B cell (primary cell): ENCODE data around the gene RPL41. TPM values are rescaled to one million over a fixed set of nuclear protein-coding genes. Genes with fewer than 3 reads are reported as not detected.

ENCODE experiments used
- ATAC-seq: fragments of 200-7000 bp; cut with Tn5 transposase; one replicate; pipeline ENCODE4 v1.10.0; 2021; ENCODE audit warnings: low read depth, mild to moderate bottlenecking, moderate number of reproducible peaks, moderate library complexity
- CTCF ChIA-PET: fragments of 350-600 bp; sonication (Branson Sonifier 250); formaldehyde crosslinking; loops from one replicate; lab custom pipeline; 2021; ENCODE audit warnings: antibody characterized with exemption, inconsistent platforms; lab: Charles Lee
- POLR2A ChIA-PET: fragments of 350-600 bp; sonication (Branson Sonifier 250); formaldehyde crosslinking; loops from one replicate; lab custom pipeline; 2021; ENCODE audit warnings: antibody characterized with exemption; lab: Charles Lee
- DNase-seq: peaks from one replicate; pipeline ENCODE4 v3.0.0; 2013
- H2AFZ ChIP-seq: 2 replicates; pipeline ENCODE4 v1.6.1; 2012; ENCODE audit warnings: mild to moderate bottlenecking, low read depth, low read length; ENCODE audit not compliant: insufficient read depth, poor library complexity, severe bottlenecking
- H3K27ac ChIP-seq, 2 donors: 1 replicate in 1 of 2; 2 replicates in 1 of 2; pipeline ENCODE4 v1.5.1; 2012 to 2013; ENCODE audit warnings: low read length in 2 of 2, mild to moderate bottlenecking in 2 of 2, moderate library complexity in 1 of 2
- H3K27me3 ChIP-seq, 4 experiments: fragments of 200-600 bp in 1 of 4; sonication (generic) in 1 of 4; replicated peaks in 1 of 4; 1 replicate in 2 of 4; 2 replicates in 2 of 4; pipeline versions ENCODE4 v1.6.1 to v1.7.0; 2013 to 2016; ENCODE audit warnings: low read length in 3 of 4, mild to moderate bottlenecking in 2 of 4, mixed read lengths in 1 of 4, moderate library complexity in 1 of 4; ENCODE audit not compliant: insufficient read depth in 4 of 4, control insufficient read depth in 3 of 4; ENCODE audit errors: control extremely low read depth in 1 of 4
- H3K36me3 ChIP-seq, 2 experiments: replicated peaks in 1 of 2; 1 replicate in 1 of 2; 2 replicates in 1 of 2; pipeline versions ENCODE4 v1.6.1 to v1.7.1; 2013; ENCODE audit warnings: low read length in 1 of 2; ENCODE audit not compliant: insufficient read depth in 2 of 2, control insufficient read depth in 1 of 2; ENCODE audit errors: control extremely low read depth in 1 of 2, extremely low read depth in 1 of 2
- H3K4me1 ChIP-seq, 2 donors: fragments of 200-600 bp in 1 of 2; sonication (generic) in 1 of 2; 1 replicate in 1 of 2; 2 replicates in 1 of 2; pipeline versions ENCODE4 v1.5.1 to v1.6.1; 2013 to 2017; ENCODE audit warnings: low read length in 2 of 2; ENCODE audit not compliant: control insufficient read depth in 2 of 2, insufficient read depth in 2 of 2
- H3K4me2 ChIP-seq: replicated peaks from 2 replicates; pipeline ENCODE3; 2012; ENCODE audit warnings: mild to moderate bottlenecking, low read depth, low read length; ENCODE audit not compliant: poor library complexity, severe bottlenecking
- H3K4me3 ChIP-seq, 5 experiments: fragments of 200-600 bp in 1 of 5; sonication (generic) in 1 of 5; 1 replicate in 3 of 5; 2 replicates in 2 of 5; pipeline versions ENCODE4 v1.5.1 to v1.7.0; 2011 to 2016; ENCODE audit warnings: low read length in 4 of 5, mild to moderate bottlenecking in 4 of 5, low read depth in 2 of 5, control low read depth in 1 of 5, moderate library complexity in 1 of 5; ENCODE audit not compliant: insufficient read depth in 1 of 5; ENCODE audit errors: control extremely low read depth in 1 of 5, extremely low read depth in 1 of 5
- H3K79me2 ChIP-seq: fragments of 200-600 bp; sonication (generic); one replicate; pipeline ENCODE4 v1.6.0; 2016; ENCODE audit warnings: low read length; ENCODE audit not compliant: control insufficient read depth, insufficient read depth
- H3K9ac ChIP-seq: fragments of 200-600 bp; sonication (generic); 2 replicates; pipeline ENCODE4 v1.6.1; 2017; ENCODE audit warnings: mild to moderate bottlenecking, low read length, moderate library complexity
- H3K9me3 ChIP-seq, 3 donors: one replicate each; pipeline versions ENCODE4 v1.6.1 to v1.7.1; 2013; ENCODE audit warnings: low read length in 2 of 3; ENCODE audit not compliant: control insufficient read depth in 2 of 3, insufficient read depth in 1 of 3; ENCODE audit errors: control extremely low read depth in 1 of 3
- H4K20me1 ChIP-seq: 2 replicates; pipeline ENCODE4 v1.6.0; 2012; ENCODE audit warnings: mild to moderate bottlenecking, low read length; ENCODE audit not compliant: insufficient read depth, control insufficient read depth, poor library complexity, severe bottlenecking
- H3K27ac Mint-ChIP-seq: one replicate; pipeline ENCODE4 v1.8.0; 2021; ENCODE audit warnings: mixed read lengths
- H3K27me3 Mint-ChIP-seq: one replicate; pipeline ENCODE4 v1.8.0; 2021; ENCODE audit warnings: mixed read lengths
- H3K4me1 Mint-ChIP-seq: one replicate; pipeline ENCODE4 v1.8.0; 2021; ENCODE audit warnings: mixed read lengths
- H3K4me3 Mint-ChIP-seq: one replicate; pipeline ENCODE4 v1.8.0; 2021; ENCODE audit warnings: mixed read lengths
- H3K9me3 Mint-ChIP-seq: one replicate; pipeline ENCODE4 v1.8.0; 2022; ENCODE audit warnings: mixed read lengths; ENCODE audit not compliant: insufficient read depth
- CTCF ChIP-seq: fragments of 200-600 bp; IDR thresholded peaks from one replicate; pipeline ENCODE4 v1.8.0; 2022; ENCODE audit warnings: antibody characterized with exemption, mild to moderate bottlenecking
- EZH2 ChIP-seq: IDR thresholded peaks from 2 replicates; pipeline ENCODE4 v1.6.1; 2012; ENCODE audit warnings: borderline replicate concordance, low read depth, mild to moderate bottlenecking, moderate library complexity, low read length; ENCODE audit not compliant: insufficient read depth, poor library complexity, severe bottlenecking
- WGBS: methylation state at CpG from one replicate; pipeline ENCODE4 v1.1.5; 2013; ENCODE audit warnings: missing lambda C conversion rate; ENCODE audit not compliant: insufficient coverage; 5-methylcytosine and 5-hydroxymethylcytosine counted together
- intact Hi-C: fragments of 100-400 bp; cut with micrococcal nuclease; formaldehyde crosslinking; loops from one replicate; pipeline ENCODE4 v1.10.0; 2022
- polyA plus RNA-seq: library from polyadenylated mRNA; depleted of rRNA; stranded (reverse); fragments of >200 nt; gene quantifications from 2 replicates; pipeline ENCODE4 v1.2.3, GENCODE V29; 2012
- total RNA-seq, 2 donors: library from RNA; stranded (reverse); fragments of 120-200 nt in 1 of 2; gene quantifications; 1 replicate in 1 of 2; 2 replicates in 1 of 2; pipeline versions ENCODE4 v1.2.3 to v1.2.4, GENCODE V29; 2013 to 2022

RPL41 gene
- total and polyA plus RNA-seq, 2 donors (not counting 1 experiment from before 2014, with no cell fraction given): 4,738 to 10,371 TPM

- DNase-seq (peak; percentile 99), ATAC-seq (peak; percentile 76)
- peaks cover 17 to 30% of the 10 kb centered on the region in 2 donors for H3K4me1 ChIP-seq
- H3K27me3 ChIP-seq: no peaks in the 10 kb centered on the region
- H3K27me3 Mint-ChIP-seq: no peaks in the 10 kb centered on the region
- H3K4me3 Mint-ChIP-seq: peak within 1 kb of the TSS; percentile 99
- H3K4me3 ChIP-seq: peak within 1 kb of the TSS; percentile 66 to 99 (median 97)
- H3K4me2 ChIP-seq: peak within 1 kb of the TSS; percentile 85
- H3K9me3 ChIP-seq: no peaks in the 10 kb centered on the region
- intact Hi-C loops: loop anchor here (1.0 to 5.0 kb wide), 17 partner anchors 8 to 1634 kb away; partner anchors contain the start of genes ANKRD52, CDK4, COQ10A and CS
- H3K9ac ChIP-seq: peak within 1 kb of the TSS; percentile 95
- peak within 1 kb of the TSS; percentile 99 for H3K27ac Mint-ChIP-seq
- H3K36me3 ChIP-seq: peaks cover 0 to 36% of the 10 kb centered on the region in 2 experiments
- TF ChIP-seq EZH2: no peak
- TF ChIP-seq CTCF: peak; percentile 61
- ChIA-PET CTCF (interaction anchor here (0.6 to 13.8 kb wide), 38 partner anchors 9 to 993 kb away, joined by 3 to 247 read pairs (median 4); partner anchors contain the start of genes ANKRD52, CNPY2, ERBB3 and ESYT1), POLR2A (interaction anchor here (0.6 to 4.4 kb wide), 18 partner anchors 10 to 516 kb away, joined by 3 to 49 read pairs (median 6); partner anchors contain the start of genes ANKRD52, ESYT1, MYL6 and MYL6B)
- peaks cover 36% of the 10 kb centered on the region for H3K4me1 Mint-ChIP-seq
- under 1% methylated on average over 60 of the region's 61 CpGs for WGBS
- peaks cover 48% of the 10 kb centered on the region for H3K79me2 ChIP-seq
- H3K9me3 Mint-ChIP-seq: no peaks in the 10 kb centered on the region
- peak within 1 kb of the TSS; percentile 79 for H2AFZ ChIP-seq
- peaks cover 4% of the 10 kb centered on the region for H4K20me1 ChIP-seq
- peak within 1 kb of the TSS; percentile 94 to 95 for H3K27ac ChIP-seq
Observed at GRCh38 chr12:56117778-56118687, 1.6 kb downstream of the RPL41 start, which contains the start of gene ZC3H10. TSS of gene ZC3H10 (plus strand) at chr12:56118266. CDS start at chr12:56120563, 2,297 bp downstream.
